Activated CD8-positive, alpha-beta T cell treated with anti-CD3 and anti-CD28 coated beads for 36 hours (primary cell): Measurements from ENCODE around the gene GATA6. TPM values are rescaled to one million over a fixed set of nuclear protein-coding genes. Genes with fewer than 3 reads are reported as not detected.

Source experiments
- ATAC-seq: fragments of 200-7000 bp; cut with Tn5 transposase; one replicate; pipeline ENCODE4 v1.10.0; 2021; ENCODE audit warnings: mild to moderate bottlenecking, moderate library complexity
- CTCF ChIA-PET: fragments of 350-600 bp; sonication (Branson Sonifier 250); formaldehyde crosslinking; loops from one replicate; lab custom pipeline; 2021; ENCODE audit warnings: antibody characterized with exemption; lab: Charles Lee
- POLR2A ChIA-PET: fragments of 350-600 bp; sonication (Branson Sonifier 250); formaldehyde crosslinking; loops from one replicate; lab custom pipeline; 2021; ENCODE audit warnings: antibody characterized with exemption; lab: Charles Lee
- DNase-seq: peaks from one replicate; pipeline ENCODE4 v3.0.0-alpha.2; 2020
- H3K27ac Mint-ChIP-seq: one replicate; pipeline ENCODE4 v1.8.0; 2021; ENCODE audit warnings: mild to moderate bottlenecking, mixed read lengths
- H3K27me3 Mint-ChIP-seq: one replicate; pipeline ENCODE4 v1.8.0; 2021; ENCODE audit warnings: mixed read lengths
- H3K36me3 Mint-ChIP-seq: one replicate; pipeline ENCODE4 v1.8.0; 2021; ENCODE audit warnings: low read depth, mixed read lengths
- H3K4me1 Mint-ChIP-seq: one replicate; pipeline ENCODE4 v1.8.0; 2021; ENCODE audit warnings: low read depth, mixed read lengths
- H3K4me3 Mint-ChIP-seq: one replicate; pipeline ENCODE4 v1.8.0; 2021; ENCODE audit warnings: mild to moderate bottlenecking, moderate library complexity, mixed read lengths
- H3K9me3 Mint-ChIP-seq: one replicate; pipeline ENCODE4 v1.8.0; 2021; ENCODE audit warnings: mixed read lengths
- intact Hi-C: fragments of 100-400 bp; cut with micrococcal nuclease; formaldehyde crosslinking; loops from one replicate; pipeline ENCODE4 v1.10.0; 2022
- total RNA-seq, 2 experiments: library from RNA; stranded (reverse); gene quantifications; one replicate each; pipeline ENCODE4 v1.2.3, GENCODE V29; 2021
- TF ChIP-seq, protein P1 (sequence below): fragments of 200-600 bp; IDR thresholded peaks from one replicate; pipeline ENCODE4 v1.8.0; 2022; ENCODE audit warnings: antibody characterized with exemption, mild to moderate bottlenecking

The GATA6 gene
- total RNA-seq, 2 experiments from 2014 or later: not detected

DNA sequence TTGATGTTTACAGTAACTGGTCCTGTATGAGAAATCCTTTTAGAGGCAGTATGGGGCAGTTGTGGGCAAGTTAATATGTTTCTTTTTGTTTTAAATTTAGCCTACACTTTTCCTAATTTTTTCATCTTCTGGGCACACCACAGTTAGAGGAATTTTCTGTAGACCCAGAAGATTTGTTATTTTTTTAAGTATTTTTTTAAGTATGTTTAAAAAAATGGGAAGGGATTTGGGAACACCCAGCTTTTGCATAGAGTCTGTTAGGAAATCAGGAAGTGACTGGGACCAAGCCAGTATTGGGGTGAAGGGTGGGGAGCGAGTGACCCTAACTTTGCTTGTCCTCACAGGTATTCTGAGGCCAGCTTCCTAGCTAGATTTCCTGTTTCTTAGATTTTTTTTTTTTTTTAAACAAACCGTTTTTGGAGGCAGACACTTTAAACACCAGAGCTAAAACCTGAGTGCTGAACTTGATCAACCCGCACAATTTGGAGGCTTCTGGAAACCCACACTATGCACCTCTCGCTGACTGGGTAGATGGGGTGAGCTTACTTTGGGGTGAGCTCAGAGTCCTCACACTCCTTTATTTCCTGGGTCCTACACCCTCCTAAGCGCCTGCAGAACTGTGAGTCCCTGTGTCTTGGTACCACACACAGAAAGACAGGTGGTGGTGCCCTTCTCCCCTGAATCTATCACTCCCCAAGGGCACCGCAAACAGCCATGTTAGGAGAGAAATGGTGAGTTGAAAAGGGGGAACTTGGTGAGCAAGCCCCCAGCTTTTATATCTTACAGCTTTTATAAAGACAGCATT is 5.2 kb downstream of the GATA6 start:
- intact Hi-C loops: loop anchor here (10.0 kb wide), 1 partner anchor 170 kb away; no protein-coding TSS in a partner anchor
- TF ChIP-seq, protein P1, sequence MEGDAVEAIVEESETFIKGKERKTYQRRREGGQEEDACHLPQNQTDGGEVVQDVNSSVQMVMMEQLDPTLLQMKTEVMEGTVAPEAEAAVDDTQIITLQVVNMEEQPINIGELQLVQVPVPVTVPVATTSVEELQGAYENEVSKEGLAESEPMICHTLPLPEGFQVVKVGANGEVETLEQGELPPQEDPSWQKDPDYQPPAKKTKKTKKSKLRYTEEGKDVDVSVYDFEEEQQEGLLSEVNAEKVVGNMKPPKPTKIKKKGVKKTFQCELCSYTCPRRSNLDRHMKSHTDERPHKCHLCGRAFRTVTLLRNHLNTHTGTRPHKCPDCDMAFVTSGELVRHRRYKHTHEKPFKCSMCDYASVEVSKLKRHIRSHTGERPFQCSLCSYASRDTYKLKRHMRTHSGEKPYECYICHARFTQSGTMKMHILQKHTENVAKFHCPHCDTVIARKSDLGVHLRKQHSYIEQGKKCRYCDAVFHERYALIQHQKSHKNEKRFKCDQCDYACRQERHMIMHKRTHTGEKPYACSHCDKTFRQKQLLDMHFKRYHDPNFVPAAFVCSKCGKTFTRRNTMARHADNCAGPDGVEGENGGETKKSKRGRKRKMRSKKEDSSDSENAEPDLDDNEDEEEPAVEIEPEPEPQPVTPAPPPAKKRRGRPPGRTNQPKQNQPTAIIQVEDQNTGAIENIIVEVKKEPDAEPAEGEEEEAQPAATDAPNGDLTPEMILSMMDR: no peak
- H3K4me1 Mint-ChIP-seq: peaks cover 5% of the 10 kb centered on the region
- no peak overlapping the region for H3K27ac Mint-ChIP-seq
- DNase-seq (no peak), ATAC-seq (no peak)
- H3K4me3 Mint-ChIP-seq: no peak overlapping the region
- peaks cover 63% of the 10 kb centered on the region for H3K27me3 Mint-ChIP-seq
- no peaks in the 10 kb centered on the region for H3K9me3 Mint-ChIP-seq
- POLR2A ChIA-PET: no interaction called here
- CTCF ChIA-PET: interaction anchor here (1.3 to 1.7 kb wide), 3 partner anchors 168 to 388 kb away, joined by 3 to 4 read pairs (median 3); no protein-coding TSS in a partner anchor
- H3K36me3 Mint-ChIP-seq: no peaks in the 10 kb centered on the region

DNA sequence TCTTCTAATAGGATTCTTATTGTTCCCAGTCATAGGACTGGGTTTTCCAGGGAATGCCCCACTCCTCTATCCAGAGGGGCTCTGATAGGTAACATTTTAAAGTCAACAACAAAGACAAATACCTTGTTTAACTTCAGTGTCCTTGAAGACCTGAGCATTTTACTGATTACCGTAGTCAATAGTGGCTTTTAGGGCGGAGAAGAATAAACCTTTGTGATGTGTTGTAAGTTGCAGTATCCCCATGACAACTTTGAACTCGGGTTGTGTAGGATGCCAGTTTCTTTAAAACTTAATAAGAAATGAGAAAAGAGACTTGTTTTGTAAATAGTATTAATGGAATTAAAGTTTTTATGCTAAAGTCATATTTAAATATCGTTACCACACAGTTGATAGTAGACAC is 6.0 kb downstream of the GATA6 start:
- H3K27ac Mint-ChIP-seq: no peak overlapping the region

DNA sequence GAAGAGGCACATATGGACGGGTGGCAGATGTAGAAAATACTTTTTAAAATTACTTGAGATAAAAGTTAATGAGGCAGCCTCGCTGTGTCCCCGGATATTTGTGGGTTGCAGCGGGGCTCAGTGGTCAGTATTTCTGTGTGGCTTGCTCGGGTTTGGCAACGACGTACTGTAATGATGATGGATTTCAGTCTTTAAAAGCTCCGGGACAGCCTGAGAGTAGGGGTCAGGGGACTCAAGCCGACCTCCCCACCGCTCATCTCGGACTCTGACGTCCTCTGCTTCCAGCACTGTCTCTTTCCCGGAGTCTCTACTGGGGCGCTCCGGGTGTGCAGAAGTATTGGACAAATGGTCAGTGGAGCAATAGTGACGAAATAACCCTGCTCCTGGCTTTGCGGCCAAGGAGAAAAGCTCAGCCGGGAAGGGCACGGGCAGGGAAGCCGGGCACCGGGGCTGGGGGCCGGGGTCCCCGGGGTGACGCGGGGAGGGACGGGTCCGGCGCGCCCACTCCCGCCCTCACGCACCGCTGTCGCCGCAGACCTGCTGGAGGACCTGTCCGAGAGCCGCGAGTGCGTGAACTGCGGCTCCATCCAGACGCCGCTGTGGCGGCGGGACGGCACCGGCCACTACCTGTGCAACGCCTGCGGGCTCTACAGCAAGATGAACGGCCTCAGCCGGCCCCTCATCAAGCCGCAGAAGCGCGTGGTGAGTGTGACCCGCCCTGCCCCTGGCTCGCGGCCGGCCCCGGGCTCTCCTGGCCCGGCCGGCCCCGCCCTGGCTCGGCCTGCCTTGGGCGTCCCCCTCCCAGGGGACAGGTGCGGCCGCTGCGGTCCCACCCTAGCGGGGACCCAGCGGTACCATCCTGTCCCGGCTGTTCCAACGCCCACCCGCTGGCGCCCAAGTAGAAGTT is 7.3 kb downstream of the GATA6 start:
- Mint-ChIP-seq H3K36me3 (no peaks in the 10 kb centered on the region), H3K27ac (no peak overlapping the region), H3K4me3 (no peak overlapping the region), H3K9me3 (no peaks in the 10 kb centered on the region), H3K4me1 (no peaks in the 10 kb centered on the region), H3K27me3 (peaks cover 50% of the 10 kb centered on the region)
- TF ChIP-seq, protein P1: no peak
- DNase-seq: no peak
- ChIA-PET CTCF (no interaction called here), POLR2A (no interaction called here)
- intact Hi-C loops: loop anchor here (10.0 kb wide), 1 partner anchor 168 kb away; no protein-coding TSS in a partner anchor
- no peak for ATAC-seq

More for the DNA sequence above, 6.0 kb downstream of the GATA6 start:
- H3K9me3 Mint-ChIP-seq: no peaks in the 10 kb centered on the region
- TF ChIP-seq, protein P1: no peak
- H3K4me3 Mint-ChIP-seq: no peak overlapping the region
- H3K27me3 Mint-ChIP-seq: peaks cover 57% of the 10 kb centered on the region
- DNase-seq: no peak
- intact Hi-C loops: loop anchor here (10.0 kb wide), 1 partner anchor 169 kb away; no protein-coding TSS in a partner anchor
- POLR2A ChIA-PET: no interaction called here
- no peaks in the 10 kb centered on the region for H3K36me3 Mint-ChIP-seq
- CTCF ChIA-PET: interaction anchor here (1.3 to 1.7 kb wide), 2 partner anchors 167 to 194 kb away, joined by 3 to 4 read pairs; no protein-coding TSS in a partner anchor
- no peak for ATAC-seq
- peaks cover 4% of the 10 kb centered on the region for H3K4me1 Mint-ChIP-seq

DNA sequence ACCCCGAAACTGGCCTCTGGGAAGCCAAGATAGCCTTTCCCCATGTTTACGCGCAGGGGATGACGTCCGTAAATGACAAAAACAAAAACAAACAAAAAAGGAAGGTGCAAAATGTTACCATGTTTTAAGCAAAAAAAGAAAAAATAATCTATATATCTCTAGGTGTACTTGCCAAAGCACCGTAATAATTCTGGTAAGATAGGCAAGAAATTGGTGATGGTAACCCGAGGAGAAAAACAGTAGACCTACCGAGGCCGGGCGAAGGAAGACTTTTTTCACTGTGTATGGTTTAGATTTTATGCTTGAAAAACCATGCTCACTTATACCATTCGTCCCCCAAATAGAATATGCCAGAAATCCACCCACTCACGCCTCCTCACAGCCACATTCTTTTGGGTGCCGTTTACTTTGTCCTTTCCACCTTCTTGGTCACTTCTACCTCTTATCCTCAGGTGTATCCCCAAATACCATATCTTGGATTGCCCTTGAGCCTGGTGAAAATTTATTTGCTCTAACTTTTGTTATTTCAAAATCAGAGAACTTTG is 8.0 kb downstream of the GATA6 start:
- intact Hi-C loops: loop anchor here (10.0 kb wide), 1 partner anchor 167 kb away; no protein-coding TSS in a partner anchor
- no peaks in the 10 kb centered on the region for H3K9me3 Mint-ChIP-seq
- H3K27ac Mint-ChIP-seq: no peak overlapping the region
- TF ChIP-seq, protein P1: no peak
- ChIA-PET CTCF (no interaction called here), POLR2A (no interaction called here)
- peaks cover 47% of the 10 kb centered on the region for H3K27me3 Mint-ChIP-seq
- no peak overlapping the region for H3K4me3 Mint-ChIP-seq
- no peaks in the 10 kb centered on the region for H3K36me3 Mint-ChIP-seq
- no peaks in the 10 kb centered on the region for H3K4me1 Mint-ChIP-seq
- ATAC-seq: no peak
- no peak for DNase-seq
